ENCODE data around the gene NOTO.

- TF ChIP-seq BHLHE40 (IDR thresholded peaks at IDR 0.05; ENCODE audit: borderline replicate concordance) (no peak), HDGF (IDR thresholded peaks at IDR 0.05; ENCODE audit: borderline replicate concordance) (no peak), SP1 (IDR thresholded peaks at IDR 0.05) (no peak), SUZ12 (IDR thresholded peaks at IDR 0.05) (no peak), FOXA1 (IDR thresholded peaks at IDR 0.05) (no peak), NFRKB (IDR thresholded peaks at IDR 0.05) (no peak), FOXM1 (IDR thresholded peaks at IDR 0.05; ENCODE audit: borderline replicate concordance) (no peak)
Measured at GRCh38 chr2:73203055-73203681, 794 bp downstream of the NOTO start.

Data from HEK293T (cell line).